Measurements from ENCODE around the gene IFITM10.

The IFITM10 gene

GRCh38 chr11:1768141-1768469, 17.7 kb upstream of the IFITM10 start (continued):
- no peak for TF ChIP-seq ZNF518A (tag by site-specific recombination; conservative IDR thresholded peaks at IDR 0.05; ENCODE audit: low read depth)
- TF ChIP-seq, protein P1, sequence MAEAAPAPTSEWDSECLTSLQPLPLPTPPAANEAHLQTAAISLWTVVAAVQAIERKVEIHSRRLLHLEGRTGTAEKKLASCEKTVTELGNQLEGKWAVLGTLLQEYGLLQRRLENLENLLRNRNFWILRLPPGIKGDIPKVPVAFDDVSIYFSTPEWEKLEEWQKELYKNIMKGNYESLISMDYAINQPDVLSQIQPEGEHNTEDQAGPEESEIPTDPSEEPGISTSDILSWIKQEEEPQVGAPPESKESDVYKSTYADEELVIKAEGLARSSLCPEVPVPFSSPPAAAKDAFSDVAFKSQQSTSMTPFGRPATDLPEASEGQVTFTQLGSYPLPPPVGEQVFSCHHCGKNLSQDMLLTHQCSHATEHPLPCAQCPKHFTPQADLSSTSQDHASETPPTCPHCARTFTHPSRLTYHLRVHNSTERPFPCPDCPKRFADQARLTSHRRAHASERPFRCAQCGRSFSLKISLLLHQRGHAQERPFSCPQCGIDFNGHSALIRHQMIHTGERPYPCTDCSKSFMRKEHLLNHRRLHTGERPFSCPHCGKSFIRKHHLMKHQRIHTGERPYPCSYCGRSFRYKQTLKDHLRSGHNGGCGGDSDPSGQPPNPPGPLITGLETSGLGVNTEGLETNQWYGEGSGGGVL (tag by site-specific recombination; IDR thresholded peaks at IDR 0.05): no peak
- no peak for TF ChIP-seq ZNF645 (tag by site-specific recombination; IDR thresholded peaks at IDR 0.05)
- TF ChIP-seq HOXC10 (CRISPR knock-in tag; IDR thresholded peaks at IDR 0.05): no peak
- TF ChIP-seq OSR2 (tag by site-specific recombination; IDR thresholded peaks at IDR 0.05): no peak
- no peak for TF ChIP-seq ZNF560 (tag by site-specific recombination; IDR thresholded peaks at IDR 0.05; ENCODE audit: borderline replicate concordance)
- no peak for TF ChIP-seq ZNF692 (tag by site-specific recombination; IDR thresholded peaks at IDR 0.05)
- no peak for TF ChIP-seq ZNF433 (tag by site-specific recombination; IDR thresholded peaks at IDR 0.05; ENCODE audit: low read depth)

DNA sequence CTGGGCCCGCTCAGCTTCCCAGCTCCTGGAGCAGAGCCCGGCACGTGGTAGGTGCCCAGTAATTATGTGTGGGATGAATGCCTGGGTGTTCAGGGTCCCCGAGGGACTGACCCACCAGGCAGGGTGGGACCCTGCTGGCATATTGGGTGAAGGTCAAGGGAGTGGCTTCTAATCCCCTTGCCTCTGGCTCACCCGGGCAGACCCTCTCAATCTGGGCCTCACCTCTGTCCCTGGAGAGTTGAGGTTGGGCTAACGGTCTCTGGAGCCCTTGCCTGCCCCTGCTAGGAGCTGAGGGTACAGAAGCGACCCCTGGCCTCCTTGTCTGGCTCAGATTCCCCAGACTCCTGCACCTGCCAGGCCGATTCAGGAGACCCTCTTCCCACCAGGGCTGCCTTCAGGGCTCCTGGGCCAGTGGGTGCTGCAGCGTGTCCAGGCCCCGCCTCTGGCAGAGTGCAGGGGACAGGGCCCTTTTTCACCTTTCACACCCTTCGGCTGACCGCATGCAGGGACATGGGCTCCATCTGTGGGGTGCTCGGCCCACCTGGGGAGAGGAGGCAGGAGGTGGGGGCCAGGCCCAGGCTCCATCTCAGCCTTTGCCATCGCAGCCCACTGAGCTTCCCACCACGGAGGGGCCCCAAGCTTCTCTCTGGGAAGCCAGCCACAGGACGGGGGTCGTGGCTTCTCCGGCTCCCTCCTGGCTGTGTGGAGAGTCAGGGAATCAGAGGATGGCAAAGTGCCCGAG, 17.2 kb upstream of the IFITM10 start:
- Histone ChIP-seq H3K4me1 (ENCODE audit: control insufficient read depth, insufficient read depth, low read length) (no peaks in the 10 kb centered on the region; the same call in 1 of the 2 replicates), H3K27ac (ENCODE audit: extremely low read depth, low read depth, low read length) (no peak overlapping the region), H3K9me3 (ENCODE audit: control insufficient read depth, insufficient read depth, low read depth, low read length) (no peaks in the 10 kb centered on the region), H3K4me3 (ENCODE audit: low read depth, low read length) (no peak overlapping the region), H3K36me3 (ENCODE audit: control insufficient read depth in 2 of 2, insufficient read depth in 1 of 2, low read length in 2 of 2) (no peaks in the 10 kb centered on the region)
- ChIA-PET CTCF (interaction anchor here (1.0 to 2.1 kb wide), 2 partner anchors 66 to 74 kb away, joined by 4 to 7 read pairs; no protein-coding TSS in a partner anchor), POLR2A (interaction anchor here (1.0 kb wide), 1 partner anchor 23 kb away, joined by 5 read pairs; no protein-coding TSS in a partner anchor)
- no peak for TF ChIP-seq ZNF274 (IDR thresholded peaks at IDR 0.05; ENCODE audit: low read length)
- no peak for TF ChIP-seq ZNF274 (tag by site-specific recombination; IDR thresholded peaks at IDR 0.05; ENCODE audit: borderline replicate concordance)
- no peak for TF ChIP-seq SP7 (tag by site-specific recombination; IDR thresholded peaks at IDR 0.05)
- no peak for TF ChIP-seq YY1 (tag by site-specific recombination; IDR thresholded peaks at IDR 0.05)
- no peak for TF ChIP-seq ZNF560 (tag by site-specific recombination; IDR thresholded peaks at IDR 0.05; ENCODE audit: borderline replicate concordance)
- TF ChIP-seq ZNF223 (tag by site-specific recombination; IDR thresholded peaks at IDR 0.05): no peak
- no peak for TF ChIP-seq ZNF529 (tag by site-specific recombination; IDR thresholded peaks at IDR 0.05; ENCODE audit: insufficient replicate concordance)
- TF ChIP-seq, protein P2, sequence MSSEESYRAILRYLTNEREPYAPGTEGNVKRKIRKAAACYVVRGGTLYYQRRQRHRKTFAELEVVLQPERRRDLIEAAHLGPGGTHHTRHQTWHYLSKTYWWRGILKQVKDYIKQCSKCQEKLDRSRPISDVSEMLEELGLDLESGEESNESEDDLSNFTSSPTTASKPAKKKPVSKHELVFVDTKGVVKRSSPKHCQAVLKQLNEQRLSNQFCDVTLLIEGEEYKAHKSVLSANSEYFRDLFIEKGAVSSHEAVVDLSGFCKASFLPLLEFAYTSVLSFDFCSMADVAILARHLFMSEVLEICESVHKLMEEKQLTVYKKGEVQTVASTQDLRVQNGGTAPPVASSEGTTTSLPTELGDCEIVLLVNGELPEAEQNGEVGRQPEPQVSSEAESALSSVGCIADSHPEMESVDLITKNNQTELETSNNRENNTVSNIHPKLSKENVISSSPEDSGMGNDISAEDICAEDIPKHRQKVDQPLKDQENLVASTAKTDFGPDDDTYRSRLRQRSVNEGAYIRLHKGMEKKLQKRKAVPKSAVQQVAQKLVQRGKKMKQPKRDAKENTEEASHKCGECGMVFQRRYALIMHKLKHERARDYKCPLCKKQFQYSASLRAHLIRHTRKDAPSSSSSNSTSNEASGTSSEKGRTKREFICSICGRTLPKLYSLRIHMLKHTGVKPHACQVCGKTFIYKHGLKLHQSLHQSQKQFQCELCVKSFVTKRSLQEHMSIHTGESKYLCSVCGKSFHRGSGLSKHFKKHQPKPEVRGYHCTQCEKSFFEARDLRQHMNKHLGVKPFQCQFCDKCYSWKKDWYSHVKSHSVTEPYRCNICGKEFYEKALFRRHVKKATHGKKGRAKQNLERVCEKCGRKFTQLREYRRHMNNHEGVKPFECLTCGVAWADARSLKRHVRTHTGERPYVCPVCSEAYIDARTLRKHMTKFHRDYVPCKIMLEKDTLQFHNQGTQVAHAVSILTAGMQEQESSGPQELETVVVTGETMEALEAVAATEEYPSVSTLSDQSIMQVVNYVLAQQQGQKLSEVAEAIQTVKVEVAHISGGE (tag by site-specific recombination; conservative IDR thresholded peaks at IDR 0.05; ENCODE audit: low read depth): no peak
- no peak for TF ChIP-seq ZNF19 (tag by site-specific recombination; IDR thresholded peaks at IDR 0.05; ENCODE audit: low read depth)
- TF ChIP-seq ZBTB8A (tag by site-specific recombination; IDR thresholded peaks at IDR 0.05): no peak
- TF ChIP-seq IKZF3 (tag by site-specific recombination; IDR thresholded peaks at IDR 0.05): no peak
- TF ChIP-seq ZNF23 (tag by site-specific recombination; IDR thresholded peaks at IDR 0.05; ENCODE audit: borderline replicate concordance): no peak
- no peak for TF ChIP-seq ZNF133 (tag by site-specific recombination; IDR thresholded peaks at IDR 0.05)

Data from HEK293 (cell line).